ENCODE results near the gene SYNGR2.
"Not testable (repeated sequence)": the region's sequence is repeated elsewhere in the genome, so short reads cannot be mapped to it uniquely, and the experiment has no call there.

- not testable (repeated sequence) for TF ChIP-seq EZH2 (IDR thresholded peaks at IDR 0.05; ENCODE audit: low read length, missing control alignments); CTCF (conservative IDR thresholded peaks at IDR 0.05 in 1 of 2, IDR thresholded peaks at IDR 0.05 in 1 of 2; ENCODE audit: low read depth in 1 of 2, low read length in 2 of 2)
Observed at GRCh38 chr17:78171591-78172248, 3.3 kb downstream of the SYNGR2 start.
